Fibroblast of villous mesenchyme (primary cell): ENCODE results near the gene CHST7. TPM values are rescaled to one million over a fixed set of nuclear protein-coding genes. Genes with fewer than 3 reads are reported as not detected.

ENCODE experiments used
- DNase-seq: peaks from one replicate; pipeline ENCODE4 v3.0.0-alpha.2; 2010; ENCODE audit warnings: low read depth
- H3K4me3 ChIP-seq: 2 replicates; pipeline ENCODE4 v1.5.1; 2011; ENCODE audit warnings: low read depth, mild to moderate bottlenecking, low read length
- CTCF ChIP-seq: IDR thresholded peaks from 2 replicates; pipeline ENCODE4 v1.5.1; 2012; ENCODE audit warnings: low read depth, mild to moderate bottlenecking, low read length; ENCODE audit not compliant: insufficient read depth
- total RNA-seq: library from RNA; depleted of rRNA; stranded (reverse); fragments of >200 nt; gene quantifications from 2 replicates; pipeline ENCODE4 v1.2.3, GENCODE V29; 2012

The CHST7 gene
- total RNA-seq, 1 donor = 13.8 TPM

DNA sequence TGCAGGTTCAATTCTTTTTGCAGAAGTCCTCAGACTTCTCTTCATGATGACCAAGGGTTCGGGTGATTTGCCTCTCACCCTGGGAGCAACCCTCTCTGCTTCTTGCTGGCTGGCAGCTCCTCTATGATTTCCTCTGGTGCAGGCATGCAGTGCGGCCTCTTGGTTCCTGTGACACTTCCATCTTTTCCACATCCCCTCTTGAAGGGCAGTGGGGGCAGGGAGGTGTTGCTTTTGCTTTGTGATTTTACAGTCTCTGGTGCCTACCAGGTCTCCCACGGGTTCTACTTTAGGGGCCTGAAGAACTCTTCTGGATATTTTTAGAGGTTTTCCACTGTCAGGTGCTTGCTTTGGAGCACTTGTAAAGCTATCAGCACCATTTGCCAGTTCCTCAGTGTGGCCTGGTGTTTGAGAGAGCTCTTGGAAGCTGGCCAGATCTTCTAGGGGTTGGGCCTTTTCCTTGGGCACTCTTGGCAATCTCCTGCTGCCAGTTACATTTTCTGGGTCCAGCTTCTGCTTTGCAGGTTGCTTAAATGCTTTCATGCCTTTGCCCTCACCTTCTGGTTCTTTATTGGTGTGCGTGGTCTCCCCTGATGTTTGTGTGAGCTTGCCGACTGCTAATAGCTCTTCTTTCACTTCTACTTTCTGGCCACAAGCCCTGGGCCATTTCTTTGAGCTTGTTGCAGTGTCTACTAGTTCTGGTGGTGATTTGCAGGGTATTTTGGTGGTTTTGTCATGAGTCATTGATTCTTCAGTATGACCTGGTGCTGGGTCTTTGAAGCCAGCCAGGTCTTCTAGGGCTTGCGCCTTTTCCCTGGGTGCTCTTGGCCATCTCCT, 11.5 kb upstream of the CHST7 start:
- no peak for DNase-seq
- H3K4me3 ChIP-seq = no peak overlapping the region
- no peak for TF ChIP-seq CTCF

- DNase-seq = no peak
- no peak for TF ChIP-seq CTCF
- H3K4me3 ChIP-seq = no peak overlapping the region
Measured at GRCh38 chrX:46567388-46567787, 6.2 kb upstream of the CHST7 start.

- H3K4me3 ChIP-seq = no peak overlapping the region
- DNase-seq = no peak
- TF ChIP-seq CTCF = no peak
Measured at GRCh38 chrX:46569621-46570020, 3.9 kb upstream of the CHST7 start.

DNA sequence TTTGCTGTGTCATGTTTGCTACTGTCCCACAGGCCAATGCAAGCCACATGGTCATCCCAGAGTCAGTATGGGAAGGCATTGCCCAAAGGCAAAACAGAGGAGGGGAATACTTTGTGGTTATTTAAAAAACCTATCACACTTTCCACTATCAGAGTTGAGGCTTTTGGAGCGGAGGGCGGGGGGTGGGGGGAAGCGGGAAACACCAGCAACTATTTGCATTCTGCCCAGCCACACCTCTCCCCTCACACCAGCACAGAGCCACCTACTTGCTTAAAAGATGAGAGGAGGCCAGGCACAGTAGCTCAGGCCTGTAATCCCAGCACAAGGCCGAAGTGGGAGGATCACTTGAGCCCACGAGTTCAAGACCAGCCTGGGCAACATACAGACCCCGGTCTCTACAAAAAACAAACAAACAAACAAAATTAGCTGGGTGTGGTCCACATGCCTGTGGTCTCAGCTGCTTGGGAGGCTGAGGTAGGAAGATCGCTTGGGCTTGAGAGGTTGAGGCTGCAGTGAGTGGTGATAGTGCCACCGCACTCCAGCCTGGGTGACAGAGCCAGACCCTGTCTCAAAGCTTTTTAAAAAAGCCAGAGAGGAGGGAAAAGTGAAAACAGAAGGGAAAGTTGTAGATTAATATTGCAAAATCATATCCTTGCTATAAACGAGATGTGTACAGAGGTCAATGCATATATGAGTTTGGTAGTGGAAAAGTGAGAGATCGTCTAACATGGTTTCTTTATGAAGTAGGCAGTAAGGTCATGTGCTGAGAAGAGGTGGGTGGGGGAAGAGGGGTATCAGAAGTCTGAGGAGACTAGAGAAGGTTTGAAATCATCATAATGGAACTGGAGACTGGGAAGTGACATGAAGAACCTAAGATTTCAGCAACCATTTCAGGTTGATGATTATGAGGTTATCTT, 1.9 kb upstream of the CHST7 start:
- H3K4me3 ChIP-seq = no peak overlapping the region
- no peak for TF ChIP-seq CTCF
- DNase-seq = no peak

GRCh38 chrX:46572340-46572936, 1.1 kb upstream of the CHST7 start:
- no peak overlapping the region for H3K4me3 ChIP-seq
- no peak for DNase-seq
- no peak for TF ChIP-seq CTCF

- peak overlapping the region; percentile 62 for H3K4me3 ChIP-seq
- TF ChIP-seq CTCF = no peak
- DNase-seq = peak; percentile 56
Measured at GRCh38 chrX:46573892-46574773, 568 bp downstream of the CHST7 start.
